Measurements from ENCODE around the gene COL4A2.

GRCh38 chr13:110392510-110393240, 85.6 kb downstream of the COL4A2 start:
- no peak for TF ChIP-seq CTCF (IDR thresholded peaks at IDR 0.05; ENCODE audit: low read depth, low read length, missing input control)
- no peak for TF ChIP-seq SP1 (IDR thresholded peaks at IDR 0.05)
- TF ChIP-seq RAD21 (IDR thresholded peaks at IDR 0.05) = no peak

Data from liver (tissue), 3 donors.